ENCODE results near the gene HM13. TPM values are rescaled to one million over a fixed set of nuclear protein-coding genes. Genes with fewer than 3 reads are reported as not detected.

Gene HM13
- total and polyA plus RNA-seq, 3 donors from 2014 or later: 68.7 to 97.5 (median 86.7) TPM

DNA sequence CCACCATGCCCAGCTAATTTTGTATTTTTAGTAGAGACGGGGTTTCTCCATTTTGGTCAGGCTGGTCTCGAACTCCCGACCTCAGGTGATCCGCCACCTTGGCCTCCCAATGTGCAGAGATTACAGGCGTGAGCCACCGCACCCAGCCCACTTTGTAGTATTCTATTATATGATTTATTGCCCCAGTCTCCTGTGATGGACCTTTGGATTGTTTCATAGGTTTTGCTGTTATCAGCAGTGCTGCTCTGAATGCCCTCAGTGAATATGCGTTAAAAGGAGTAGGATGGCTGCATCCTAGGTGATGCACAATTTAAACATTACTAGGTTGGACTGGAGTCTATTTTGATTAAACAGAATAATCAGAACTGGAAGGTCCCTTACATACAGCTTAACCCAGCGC is 101.2 kb downstream of the HM13 start:
- intact Hi-C loops (cut with DNase I; ENCODE audit: low total_unique reads): no loop called here
- TF ChIP-seq POLR2A (IDR thresholded peaks at IDR 0.05): no peak
- TF ChIP-seq, protein P1, sequence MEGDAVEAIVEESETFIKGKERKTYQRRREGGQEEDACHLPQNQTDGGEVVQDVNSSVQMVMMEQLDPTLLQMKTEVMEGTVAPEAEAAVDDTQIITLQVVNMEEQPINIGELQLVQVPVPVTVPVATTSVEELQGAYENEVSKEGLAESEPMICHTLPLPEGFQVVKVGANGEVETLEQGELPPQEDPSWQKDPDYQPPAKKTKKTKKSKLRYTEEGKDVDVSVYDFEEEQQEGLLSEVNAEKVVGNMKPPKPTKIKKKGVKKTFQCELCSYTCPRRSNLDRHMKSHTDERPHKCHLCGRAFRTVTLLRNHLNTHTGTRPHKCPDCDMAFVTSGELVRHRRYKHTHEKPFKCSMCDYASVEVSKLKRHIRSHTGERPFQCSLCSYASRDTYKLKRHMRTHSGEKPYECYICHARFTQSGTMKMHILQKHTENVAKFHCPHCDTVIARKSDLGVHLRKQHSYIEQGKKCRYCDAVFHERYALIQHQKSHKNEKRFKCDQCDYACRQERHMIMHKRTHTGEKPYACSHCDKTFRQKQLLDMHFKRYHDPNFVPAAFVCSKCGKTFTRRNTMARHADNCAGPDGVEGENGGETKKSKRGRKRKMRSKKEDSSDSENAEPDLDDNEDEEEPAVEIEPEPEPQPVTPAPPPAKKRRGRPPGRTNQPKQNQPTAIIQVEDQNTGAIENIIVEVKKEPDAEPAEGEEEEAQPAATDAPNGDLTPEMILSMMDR (IDR thresholded peaks at IDR 0.05): no peak
- 91 to 92% methylated on average over 8 of the region's 8 CpGs for WGBS, 2 donors
- Histone ChIP-seq H3K27me3 (no peaks in the 10 kb centered on the region), H3K27ac (no peak overlapping the region), H3K4me1 (no peaks in the 10 kb centered on the region), H3K9me3 (no peaks in the 10 kb centered on the region), H3K4me3 (no peak overlapping the region), H3K36me3 (ENCODE audit: low read depth, missing control alignments) (no peaks in the 10 kb centered on the region)
- DNase-seq: no peak

DNA sequence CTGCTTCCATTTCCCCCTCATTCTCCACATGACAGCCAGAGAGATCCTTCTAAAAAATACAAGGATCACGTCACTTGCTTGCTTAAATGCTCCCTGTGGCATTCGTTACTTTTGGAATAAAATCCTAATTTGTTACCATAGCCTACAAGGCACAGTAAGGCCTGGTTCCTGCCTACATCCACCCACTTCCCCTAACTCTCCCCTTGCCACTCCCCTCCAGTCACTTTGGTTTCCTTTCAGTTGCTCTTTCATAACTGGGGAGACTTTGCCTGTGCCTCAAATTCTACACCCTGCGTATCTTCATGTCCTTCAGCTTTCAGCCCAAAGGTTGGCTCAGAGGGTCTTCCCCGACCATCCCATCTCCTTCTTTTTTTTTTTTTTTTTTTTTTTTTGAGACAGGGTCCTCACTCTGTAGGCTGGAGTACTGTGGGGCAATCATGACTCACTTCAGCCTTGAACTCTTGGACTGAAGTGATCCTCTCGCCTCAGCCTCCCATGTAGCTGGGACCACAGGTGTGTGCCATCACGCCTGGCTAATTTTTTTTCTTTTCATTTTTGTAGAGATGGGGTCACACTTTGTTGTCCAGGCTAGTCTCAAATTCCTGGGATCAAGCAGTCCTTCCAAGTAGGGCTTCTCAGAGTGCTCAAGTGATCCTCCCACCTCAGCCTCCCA is 103.3 kb downstream of the HM13 start:
- H3K4me1 ChIP-seq: no peaks in the 10 kb centered on the region
- no peaks in the 10 kb centered on the region for H3K27me3 ChIP-seq
- H3K36me3 ChIP-seq (ENCODE audit: low read depth, missing control alignments): no peaks in the 10 kb centered on the region
- H3K4me3 ChIP-seq: no peak overlapping the region
- TF ChIP-seq, protein P1 (IDR thresholded peaks at IDR 0.05): no peak
- TF ChIP-seq POLR2A (IDR thresholded peaks at IDR 0.05): no peak
- intact Hi-C loops (cut with DNase I; ENCODE audit: low total_unique reads): no loop called here
- no peak for DNase-seq
- no peak overlapping the region for H3K27ac ChIP-seq
- 80 to 83% methylated on average over 6 of the region's 6 CpGs for WGBS, 2 donors
- H3K9me3 ChIP-seq: no peaks in the 10 kb centered on the region

Small RNA genes within 50 kb of the gene (microRNA-seq; reads per million reads assigned to microRNA genes)
- gene MIR3193 (ENCODE audit: borderline number of aligned reads in 2 of 2, borderline replicate concordance in 1 of 2): 0 reads per million in 2 donors

Small RNA genes within 50 kb of the gene (small RNA-seq; reads per million reads assigned to genes)
- gene MIR3193: 0 reads per million in 2 donors

Other genes starting within 250 kb of the HM13 start
- not detected for gene DEFB116, start 205.9 kb upstream of the HM13 start, total RNA-seq
- gene DEFB116, start 205.9 kb upstream of the HM13 start, polyA plus RNA-seq (ENCODE audit: insufficient read depth, low read depth, low replicate concordance): not detected
- not detected for gene DEFB118, start 145.8 kb upstream of the HM13 start, total RNA-seq
- gene DEFB118, start 145.8 kb upstream of the HM13 start, polyA plus RNA-seq (ENCODE audit: insufficient read depth, low read depth, low replicate concordance): not detected
- gene DEFB119, start 123.9 kb upstream of the HM13 start, total RNA-seq: 100 to 1,000 TPM; 549 to 814 TPM
- 538 TPM for gene DEFB119, start 123.9 kb upstream of the HM13 start, polyA plus RNA-seq (ENCODE audit: insufficient read depth, low read depth, low replicate concordance)
- gene DEFB121, start 108.2 kb upstream of the HM13 start, total RNA-seq: 1 to 10 TPM in 1 of 2 donors, not detected in 1; 1.2 TPM
- gene DEFB121, start 108.2 kb upstream of the HM13 start, polyA plus RNA-seq (ENCODE audit: insufficient read depth, low read depth, low replicate concordance): 6.2 TPM
- gene DEFB123, start 73.8 kb upstream of the HM13 start, total RNA-seq: 100 to 1,000 TPM; 654 to 709 TPM
- gene DEFB123, start 73.8 kb upstream of the HM13 start, polyA plus RNA-seq (ENCODE audit: insufficient read depth, low read depth, low replicate concordance): 222 TPM
- not detected for gene DEFB124, start 39.3 kb upstream of the HM13 start, total RNA-seq
- 8.2 TPM for gene DEFB124, start 39.3 kb upstream of the HM13 start, polyA plus RNA-seq (ENCODE audit: insufficient read depth, low read depth, low replicate concordance)
- 1 to 10 TPM; 1.9 to 2.6 TPM for gene REM1, start 39.2 kb upstream of the HM13 start, total RNA-seq
- 3.4 TPM for gene REM1, start 39.2 kb upstream of the HM13 start, polyA plus RNA-seq (ENCODE audit: insufficient read depth, low read depth, low replicate concordance)
- gene ID1, start 90.8 kb downstream of the HM13 start, total RNA-seq: 100 to 1,000 TPM; 124 to 128 TPM
- gene ID1, start 90.8 kb downstream of the HM13 start, polyA plus RNA-seq (ENCODE audit: insufficient read depth, low read depth, low replicate concordance): 18.7 TPM
- gene COX4I2, start 123.5 kb downstream of the HM13 start, total RNA-seq: 1 to 10 TPM; 6.0 to 6.1 TPM
- 2.2 TPM for gene COX4I2, start 123.5 kb downstream of the HM13 start, polyA plus RNA-seq (ENCODE audit: insufficient read depth, low read depth, low replicate concordance)
- gene BCL2L1, start 208.4 kb downstream of the HM13 start, total RNA-seq: 10 to 100 TPM; 83.0 to 84.7 TPM
- 122 TPM for gene BCL2L1, start 208.4 kb downstream of the HM13 start, polyA plus RNA-seq (ENCODE audit: insufficient read depth, low read depth, low replicate concordance)
- gene TPX2, start 224.8 kb downstream of the HM13 start, total RNA-seq: 10 to 100 TPM; 39.7 to 52.5 TPM
- gene TPX2, start 224.8 kb downstream of the HM13 start, polyA plus RNA-seq (ENCODE audit: insufficient read depth, low read depth, low replicate concordance): 74.6 TPM

Measured in testis (tissue), 3 donors.